NCI-H146 treated with DMSO at 0.1 percent for 48 hours (cell line): Measurements from ENCODE around the gene SCAPER.

Experiments used
- DNase-seq: peaks from one replicate; lab custom pipeline; 2025; ENCODE audit not compliant: unreplicated experiment; lab: John Stamatoyannopoulos, UW

SCAPER gene

DNA sequence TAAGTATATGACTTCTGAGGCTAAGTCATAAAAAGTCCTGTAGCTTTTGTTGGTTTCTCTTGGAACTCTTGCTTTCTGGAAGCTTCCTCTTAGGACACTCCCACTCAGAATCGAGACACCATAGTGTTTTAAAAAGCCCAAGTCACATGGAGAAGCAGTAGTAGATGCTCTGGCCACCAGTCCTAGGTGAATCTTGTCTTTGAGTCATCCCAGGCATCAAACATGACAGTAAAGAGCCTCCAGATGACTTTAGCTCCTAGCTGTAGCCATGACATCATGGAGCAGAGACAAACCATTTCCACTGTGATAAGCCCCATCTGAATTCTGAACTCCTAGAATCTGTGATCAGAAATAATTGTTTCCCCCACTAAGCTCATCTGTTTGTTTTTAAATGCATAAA is 526.4 kb downstream of the SCAPER start:
- DNase-seq = no peak

- DNase-seq = no peak
Observed at GRCh38 chr15:76377751-76378150, 527.4 kb downstream of the SCAPER start.

GRCh38 chr15:76377217-76377616 is 527.9 kb downstream of the SCAPER start:
- DNase-seq = no peak

DNA sequence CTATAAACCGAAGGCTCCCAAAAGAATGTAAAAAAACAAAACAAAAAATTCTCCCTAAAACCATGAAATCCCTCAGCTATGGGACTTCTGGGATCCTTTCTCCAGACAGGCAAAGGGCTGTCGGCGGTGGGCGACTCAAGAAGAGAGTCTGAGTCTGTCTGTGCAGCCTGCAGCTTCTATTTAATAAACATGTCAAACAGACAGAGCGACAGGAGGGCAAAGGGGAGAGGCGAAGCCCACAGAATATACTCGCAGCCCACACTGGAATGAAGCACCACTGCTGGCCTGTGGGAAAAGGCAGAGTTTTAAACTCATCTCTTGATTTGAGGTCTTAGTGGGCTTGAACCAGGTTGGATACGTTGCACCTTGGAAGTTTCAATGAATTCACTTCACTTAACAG is 528.3 kb downstream of the SCAPER start:
- DNase-seq = no peak

DNA sequence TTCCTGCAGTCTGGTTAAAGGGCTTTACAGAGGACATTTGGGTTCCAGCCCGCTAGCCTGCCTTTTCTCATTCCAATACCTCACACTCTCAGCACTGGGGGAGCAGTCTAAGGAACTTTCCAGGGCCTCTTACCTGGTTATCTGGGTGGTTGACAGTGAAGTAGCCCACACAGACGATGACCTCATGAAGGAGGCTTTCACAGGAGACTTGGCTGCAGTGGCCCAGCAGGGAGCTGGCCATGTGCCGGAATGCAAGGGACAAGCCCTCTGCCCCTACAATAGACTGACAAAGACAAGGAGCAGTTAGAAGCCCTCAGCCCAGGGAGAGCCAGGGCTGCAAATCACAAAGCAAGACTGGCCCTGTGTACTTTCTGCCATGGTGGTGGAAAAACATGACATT is 529.1 kb downstream of the SCAPER start:
- DNase-seq = no peak

GRCh38 chr15:76368122-76368621 is 537.0 kb downstream of the SCAPER start:
- DNase-seq = no peak

DNA sequence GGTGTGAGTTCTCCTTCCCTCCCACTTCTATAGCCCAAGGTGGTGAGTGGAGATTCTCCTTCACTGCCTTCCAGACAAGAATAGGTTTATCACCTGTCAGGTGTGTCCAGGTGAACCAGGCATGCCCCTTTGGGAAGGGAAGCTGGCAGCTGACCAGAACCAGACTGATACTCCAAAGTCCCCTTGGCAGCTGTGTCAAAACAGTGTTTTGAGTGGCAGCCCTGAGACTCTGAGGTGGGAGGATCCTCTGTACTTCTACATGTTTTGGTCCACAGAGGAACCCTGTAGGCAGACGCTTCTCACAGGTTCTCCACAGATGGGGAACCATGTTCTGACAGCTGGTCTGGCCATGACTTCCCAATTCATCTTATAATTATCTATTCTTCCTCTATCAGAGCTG is 538.4 kb downstream of the SCAPER start:
- DNase-seq = no peak

DNA sequence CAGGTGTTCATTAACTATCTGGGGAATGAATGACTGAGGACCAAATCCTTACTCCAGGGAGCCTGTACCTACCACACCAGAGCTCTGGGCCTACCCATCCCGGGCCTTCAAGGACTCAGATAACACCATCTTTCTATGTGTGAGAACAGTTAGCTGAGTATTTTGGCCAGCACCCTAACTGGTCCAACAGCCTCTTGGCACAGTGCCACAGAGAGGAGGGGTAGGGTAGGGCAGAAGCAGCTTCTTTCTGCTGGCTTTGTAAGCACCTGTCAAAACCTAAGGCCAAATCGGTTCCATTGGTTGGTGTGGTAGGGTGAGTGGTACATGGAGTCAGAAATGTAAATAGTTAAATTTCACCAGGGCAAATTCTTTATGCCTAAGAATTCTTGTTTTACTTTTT is 541.9 kb downstream of the SCAPER start:
- DNase-seq = no peak

- DNase-seq = no peak
Observed at GRCh38 chr15:76360416-76360815, 544.7 kb downstream of the SCAPER start.

DNA sequence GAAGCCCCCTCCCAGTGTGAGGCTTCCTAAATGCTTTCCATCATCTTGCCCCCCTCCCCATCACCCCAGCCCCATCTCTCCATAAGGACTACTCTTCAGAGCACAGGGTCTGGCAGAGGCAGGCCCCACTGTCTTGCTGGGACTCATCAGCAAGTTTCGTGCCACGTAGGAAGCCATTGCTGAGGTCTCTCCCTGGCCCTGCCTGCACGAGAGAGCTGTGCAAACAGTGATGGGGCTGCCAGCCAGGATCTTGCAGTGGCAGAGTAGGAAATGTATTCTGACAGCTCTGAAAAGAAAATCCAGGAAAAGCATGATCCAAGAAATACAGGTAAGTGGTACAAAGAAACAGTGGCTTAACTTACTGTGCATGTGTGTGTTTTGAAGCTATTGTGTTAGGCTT is 546.0 kb downstream of the SCAPER start:
- no peak for DNase-seq

GRCh38 chr15:76358453-76358852 is 546.7 kb downstream of the SCAPER start:
- no peak for DNase-seq

DNA sequence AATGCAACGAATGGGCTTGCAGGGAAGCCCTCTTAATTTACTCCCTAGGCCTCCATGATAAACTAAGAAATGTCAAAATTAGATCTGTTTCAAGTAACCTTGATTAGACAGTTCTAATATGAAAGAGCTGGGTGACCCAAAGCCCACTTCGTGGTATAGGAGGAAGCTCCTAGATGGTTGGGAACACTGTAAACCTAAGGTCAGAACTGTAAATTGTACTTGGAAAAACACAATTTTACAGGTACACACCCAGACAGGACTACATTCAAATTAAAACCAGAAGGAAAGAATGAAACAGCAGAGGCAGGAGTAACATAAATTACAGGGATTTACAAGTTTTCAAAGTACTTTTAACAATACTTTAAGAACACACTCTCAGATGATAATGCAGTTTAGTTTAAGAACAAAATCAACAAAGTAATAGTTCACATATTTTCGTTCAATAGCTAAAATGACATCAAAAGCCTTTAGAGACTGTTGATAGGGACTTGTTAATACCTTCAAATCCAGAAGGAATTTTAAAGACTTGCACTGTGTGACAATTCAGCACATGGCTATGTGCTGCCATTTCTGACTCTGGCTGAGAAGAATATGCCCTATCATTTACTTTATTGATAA is 550.2 kb downstream of the SCAPER start:
- DNase-seq = no peak

- no peak for DNase-seq
Observed at GRCh38 chr15:76353903-76354302, 551.2 kb downstream of the SCAPER start.

DNA sequence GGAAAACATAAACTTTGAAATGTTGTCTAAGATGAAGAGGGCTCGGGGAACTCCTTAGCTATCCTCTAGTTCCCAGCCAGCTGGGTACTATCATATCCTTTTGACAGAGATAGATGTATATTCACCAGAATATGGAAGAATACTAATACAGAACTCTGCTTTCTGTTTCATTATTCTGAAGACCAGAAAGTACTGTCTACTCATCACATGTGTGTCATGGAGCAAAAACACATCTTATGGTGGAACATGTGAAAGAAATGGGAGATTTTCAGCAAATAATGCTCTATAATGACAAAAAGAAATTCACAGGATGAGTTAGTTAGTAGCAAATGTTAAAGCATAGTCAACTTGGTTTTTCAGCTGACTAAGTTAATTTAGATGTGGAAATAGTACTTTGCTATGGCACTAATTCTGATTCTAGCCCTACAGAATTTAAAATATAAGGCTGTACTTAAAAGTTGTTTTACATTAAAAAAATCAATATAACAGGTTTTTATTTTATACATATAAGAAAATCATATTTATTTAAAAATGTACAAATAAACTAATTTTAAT is 552.0 kb downstream of the SCAPER start:
- DNase-seq = no peak

GRCh38 chr15:76349301-76350070 is 555.7 kb downstream of the SCAPER start:
- no peak for DNase-seq

- no peak for DNase-seq
Observed at GRCh38 chr15:76347482-76348055, 557.6 kb downstream of the SCAPER start.

DNA sequence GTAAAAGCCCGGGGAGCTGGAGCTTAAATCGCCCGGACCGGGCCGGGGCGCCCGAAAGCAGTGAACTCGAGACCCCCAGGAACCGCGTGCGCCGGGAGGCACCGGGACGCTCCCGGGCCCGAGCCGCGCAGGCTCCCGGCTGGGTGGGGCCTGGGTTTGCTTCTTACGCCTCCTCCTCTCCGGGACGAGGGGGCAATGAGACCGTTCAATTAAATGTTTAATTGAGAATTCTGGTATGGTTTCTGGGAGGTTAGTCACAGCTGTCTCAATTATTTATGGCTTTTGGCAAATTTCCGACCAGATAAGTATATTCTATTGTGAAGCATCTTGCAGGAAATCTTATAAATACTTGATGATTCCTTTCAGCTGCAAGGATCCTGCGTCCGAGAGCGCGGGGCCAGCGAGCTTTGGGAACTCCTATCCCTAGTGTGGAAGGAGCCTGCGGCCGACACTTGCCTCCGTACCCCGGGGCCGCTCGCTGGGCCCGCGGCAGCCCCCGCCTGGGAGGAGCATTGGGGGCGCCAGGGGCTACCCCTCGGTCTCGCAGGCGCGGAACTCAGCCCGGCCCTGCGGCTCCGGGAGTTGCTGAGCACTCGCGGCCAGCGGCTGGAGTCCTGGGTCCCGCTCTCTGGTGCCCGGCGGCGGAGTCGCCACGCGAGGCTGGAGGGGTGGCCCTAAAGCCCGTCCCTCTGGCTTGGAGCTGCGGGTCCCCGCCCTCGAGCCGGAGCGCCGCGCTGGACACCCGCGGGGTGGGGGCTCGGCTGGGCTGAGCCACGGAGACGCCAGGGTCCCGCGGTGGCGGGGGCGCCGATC is 558.3 kb downstream of the SCAPER start:
- no peak for DNase-seq

DNA sequence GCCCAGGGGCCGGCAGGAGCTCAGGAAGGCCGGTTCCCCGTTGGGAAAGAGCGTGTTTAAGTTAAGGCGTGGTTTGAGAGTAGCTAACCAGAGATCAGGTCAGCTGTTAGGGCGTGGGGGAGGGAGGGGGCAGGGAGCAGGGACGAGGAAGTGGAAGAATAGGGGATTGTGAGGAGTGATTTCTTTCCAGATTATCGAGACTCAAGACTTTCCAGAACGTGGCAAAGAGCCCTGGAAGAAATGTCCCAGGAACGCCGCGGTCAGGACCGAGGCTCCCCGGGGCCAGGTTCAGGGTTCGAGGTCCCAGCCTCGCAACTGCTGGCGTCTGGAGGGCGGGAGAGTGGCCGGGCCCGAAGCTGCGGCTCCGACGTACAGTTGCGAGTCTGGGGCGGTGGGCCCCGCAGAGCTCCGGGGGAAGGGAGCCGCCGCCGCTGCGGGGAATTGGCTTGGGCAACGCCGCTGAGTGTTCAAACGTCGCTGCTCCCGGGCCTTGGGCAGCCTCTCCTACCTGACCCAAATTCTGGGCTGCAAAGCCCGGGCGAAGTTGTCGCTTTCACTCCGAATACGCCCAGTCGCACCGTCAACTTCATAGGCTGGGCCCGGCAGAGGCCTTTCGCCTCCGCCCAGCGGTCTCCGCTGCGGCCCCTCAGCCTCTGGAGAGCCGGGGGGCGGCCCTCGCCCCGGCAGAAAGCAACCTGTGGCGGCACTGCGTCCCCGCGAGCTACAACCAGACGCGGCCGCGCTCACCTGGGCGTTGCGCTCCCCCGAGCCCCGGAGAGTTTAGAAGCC is 559.1 kb downstream of the SCAPER start:
- no peak for DNase-seq

DNA sequence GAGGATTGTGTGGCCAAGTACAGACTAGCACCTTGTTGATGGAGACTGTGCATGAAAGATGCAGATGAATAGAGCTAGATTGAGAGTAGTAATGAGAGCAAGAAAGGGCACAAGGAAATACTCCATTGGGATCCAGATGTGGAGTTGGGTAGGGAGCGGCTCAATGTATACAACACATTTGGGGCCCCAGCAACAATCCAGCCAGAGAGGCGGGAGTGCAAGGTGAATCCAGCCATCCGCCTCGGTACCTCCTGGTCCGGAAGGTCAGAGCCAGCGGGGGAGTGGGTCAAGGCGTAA is 559.6 kb downstream of the SCAPER start:
- DNase-seq = no peak

GRCh38 chr15:76344893-76345582 is 560.1 kb downstream of the SCAPER start:
- DNase-seq = no peak
